Heart right ventricle (tissue), 16 donors: Measurements from ENCODE around the gene STAG3. TPM values are rescaled to one million over a fixed set of nuclear protein-coding genes. Genes with fewer than 3 reads are reported as not detected.
A peak's percentile ranks its signal among the peaks of the same experiment; 100 is the strongest.

Source experiments
- ATAC-seq, 8 donors: fragments of 200-7000 bp; cut with Tn5 transposase; one replicate each; pipeline ENCODE4 v1.9.1; 2020; ENCODE audit warnings: mild to moderate bottlenecking in 8 of 8, moderate library complexity in 8 of 8, moderate number of reproducible peaks in 1 of 8
- DNase-seq, 2 donors: peaks; one replicate each; pipeline ENCODE4 v3.0.0-alpha.2; 2020
- H3K27ac ChIP-seq, 10 donors: fragments of 200-600 bp; sonication (generic) in 2 of 10; one replicate each; pipeline versions ENCODE4 v1.5.0 to v1.8.0; 2020 to 2022; ENCODE audit warnings: mild to moderate bottlenecking in 3 of 10
- H3K27me3 ChIP-seq, 7 donors: fragments of 200-600 bp; one replicate each; pipeline ENCODE4 v1.8.0; 2021 to 2022; ENCODE audit warnings: mild to moderate bottlenecking in 2 of 7
- H3K36me3 ChIP-seq, 9 donors: fragments of 200-600 bp; sonication (generic) in 1 of 9; one replicate each; pipeline versions ENCODE4 v1.5.0 to v1.8.0; 2020 to 2022; ENCODE audit warnings: mild to moderate bottlenecking in 2 of 9
- H3K4me1 ChIP-seq, 9 donors: fragments of 200-600 bp; sonication (generic) in 1 of 9; one replicate each; pipeline versions ENCODE4 v1.5.0 to v1.8.0; 2020 to 2022; ENCODE audit warnings: mild to moderate bottlenecking in 4 of 9
- H3K4me3 ChIP-seq, 10 donors: fragments of 200-600 bp; sonication (generic) in 2 of 10; one replicate each; pipeline versions ENCODE4 v1.5.0 to v1.8.0; 2020 to 2022; ENCODE audit warnings: mild to moderate bottlenecking in 7 of 10, moderate library complexity in 2 of 10
- H3K9me3 ChIP-seq, 11 donors: fragments of 200-600 bp in 10 of 11; sonication (generic) in 2 of 11; one replicate each; pipeline versions ENCODE4 v1.5.0 to v1.8.0; 2013 to 2022; ENCODE audit warnings: mild to moderate bottlenecking in 2 of 11, control low read depth in 1 of 11, moderate library complexity in 1 of 11
- WGBS, 2 donors: extraction: QIAGEN DNeasy Blood & Tissue Kit; methylation state at CpG; one replicate each; pipeline ENCODE4 v1.1.7; 2013; ENCODE audit warnings: inconsistent platforms in 1 of 2; 5-methylcytosine and 5-hydroxymethylcytosine counted together
- intact Hi-C, 10 donors: fragments of 100-400 bp; cut with DNase I; formaldehyde crosslinking; loops; one replicate each; pipeline versions ENCODE4 v1.11.1 to v1.14.2; 2022
- polyA plus RNA-seq, 2 donors: library from polyadenylated mRNA; stranded (reverse); fragments of 200-250 nt; gene quantifications; one replicate each; pipeline ENCODE4 v1.2.3, GENCODE V29; 2013
- total RNA-seq, 10 donors: library from RNA; stranded (reverse); fragmentation: NEBNext Ultra II Directional in 3 of 10; extraction: Animal tissue kit (Norgen Biotek cat#: 25700) in 3 of 10; gene quantifications; one replicate each; pipeline versions ENCODE4 v1.2.1 to v1.2.4, GENCODE V29; 2021 to 2023
- TF ChIP-seq, protein P1 (sequence below), 9 donors: fragments of 200-600 bp; sonication (generic) in 2 of 9; IDR thresholded peaks; one replicate each; pipeline versions ENCODE4 v1.5.0 to v1.8.0; 2021 to 2022; ENCODE audit warnings: antibody characterized with exemption in 9 of 9, mild to moderate bottlenecking in 5 of 9, moderate library complexity in 1 of 9
- donor health status: Arrhythmogenic right ventricular cardiomyopathy.
- donor health status: ischemic (EF 13 %, LVEDD 7.1; RV severe dilation, severe dysfunction).
- donor health status: healthy with polysubstance abuse.
- donor health status: DM: no; HTN: yes; CAD: no.
- donor health status: DM: no; HTN: no; CAD: no.
- donor health status: ischemic (EF 25% LVEDD 6.9; RV normal size, moderate dysfunction).
- donor health status: ischemic (EF 25% LVEDD 5.7; RV mildly dilated, moderate dysfunction).
- donor health status: healthy.
- donor health status: DM: yes; HTN: yes; CAD: no.
- donor health status: Ischemic cardiomyopathy.
- donor health status: ischemic (EF 35%, LVEDD 5.7; RV mildly dilated, moderate dysfunction).
- donor health status: nonischemic (EF 11% LVEDD 7.7; RV severe dilation, severe dysfunction).
- donor health status: DM: yes; HTN: yes; CAD: no.
- donor health status: PGD.
- donor health status: ischemic (EF 29% LVEDD 5.4; RV normal size, mild dysfunction).
- donor health status: nonischemic (EF 23%, LVEDD 6.1; RV moderate dilation, normal function).

The STAG3 gene
- total and polyA plus RNA-seq, 12 donors, result 0.13 to 1.5 (median 0.47) TPM; not detected in 1

- Histone ChIP-seq H3K27me3 (peaks cover 0 to 70% (median 35%) of the 10 kb centered on the region in 7 donors), H3K9me3 (no peaks in the 10 kb centered on the region), H3K4me3 (no peak overlapping the region), H3K4me1 (peaks cover 2 to 40% (median 23%) of the 10 kb centered on the region in 9 donors), H3K36me3 (no peaks in the 10 kb centered on the region), H3K27ac (no peak overlapping the region)
- DNase-seq, result no peak
- no peak for ATAC-seq
- TF ChIP-seq, protein P1, sequence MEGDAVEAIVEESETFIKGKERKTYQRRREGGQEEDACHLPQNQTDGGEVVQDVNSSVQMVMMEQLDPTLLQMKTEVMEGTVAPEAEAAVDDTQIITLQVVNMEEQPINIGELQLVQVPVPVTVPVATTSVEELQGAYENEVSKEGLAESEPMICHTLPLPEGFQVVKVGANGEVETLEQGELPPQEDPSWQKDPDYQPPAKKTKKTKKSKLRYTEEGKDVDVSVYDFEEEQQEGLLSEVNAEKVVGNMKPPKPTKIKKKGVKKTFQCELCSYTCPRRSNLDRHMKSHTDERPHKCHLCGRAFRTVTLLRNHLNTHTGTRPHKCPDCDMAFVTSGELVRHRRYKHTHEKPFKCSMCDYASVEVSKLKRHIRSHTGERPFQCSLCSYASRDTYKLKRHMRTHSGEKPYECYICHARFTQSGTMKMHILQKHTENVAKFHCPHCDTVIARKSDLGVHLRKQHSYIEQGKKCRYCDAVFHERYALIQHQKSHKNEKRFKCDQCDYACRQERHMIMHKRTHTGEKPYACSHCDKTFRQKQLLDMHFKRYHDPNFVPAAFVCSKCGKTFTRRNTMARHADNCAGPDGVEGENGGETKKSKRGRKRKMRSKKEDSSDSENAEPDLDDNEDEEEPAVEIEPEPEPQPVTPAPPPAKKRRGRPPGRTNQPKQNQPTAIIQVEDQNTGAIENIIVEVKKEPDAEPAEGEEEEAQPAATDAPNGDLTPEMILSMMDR (IDR thresholded peaks at IDR 0.05), result no peak
- intact Hi-C loops, result no loop called here
- WGBS, 2 donors, result 91 to 92% methylated on average over 11 of the region's 11 CpGs
Observed at GRCh38 chr7:100170101-100170897, 7.4 kb upstream of the STAG3 start.

- 10 to 14% methylated on average over 52 to 61 of the region's 61 CpGs for WGBS, 2 donors
- Histone ChIP-seq H3K27ac (no peak overlapping the region), H3K9me3 (no peaks in the 10 kb centered on the region), H3K4me1 (peaks cover 2 to 39% (median 23%) of the 10 kb centered on the region in 9 donors), H3K27me3 (peaks cover 0 to 67% (median 33%) of the 10 kb centered on the region in 7 donors), H3K4me3 (peak overlapping the region in 9 of 10 donors; percentile 27 to 48 (median 39)), H3K36me3 (no peaks in the 10 kb centered on the region)
- intact Hi-C loops, result no loop called here
- TF ChIP-seq, protein P1 (IDR thresholded peaks at IDR 0.05), result no peak
- no peak for DNase-seq
- ATAC-seq, result peak in 1 of 8 donors; percentile 12
Observed at GRCh38 chr7:100171087-100171681, 6.5 kb upstream of the STAG3 start.

DNA sequence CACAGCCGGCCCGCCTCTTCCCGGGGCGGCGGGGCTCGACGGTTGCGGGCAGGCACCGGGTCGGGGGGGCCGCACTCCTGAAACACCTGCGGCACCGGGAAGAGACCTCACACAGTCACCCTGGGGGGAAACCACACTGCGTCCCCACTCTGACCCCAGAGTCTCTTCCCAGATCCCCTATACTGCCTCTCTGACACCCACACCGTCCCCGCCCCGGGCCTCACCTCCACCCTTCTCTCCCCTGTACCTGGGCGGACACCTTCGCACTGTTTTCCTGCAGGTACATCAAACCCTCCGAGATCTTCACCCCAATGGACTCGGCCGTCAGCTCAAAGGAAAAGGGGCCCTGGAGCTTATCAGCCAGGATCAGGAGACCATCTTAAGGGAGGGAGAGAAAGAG, 5.9 kb upstream of the STAG3 start:
- Histone ChIP-seq H3K27me3 (peaks cover 0 to 60% (median 27%) of the 10 kb centered on the region in 7 donors), H3K36me3 (no peaks in the 10 kb centered on the region), H3K4me1 (peaks cover 2 to 39% (median 23%) of the 10 kb centered on the region in 9 donors), H3K9me3 (no peaks in the 10 kb centered on the region), H3K4me3 (peak overlapping the region in 9 of 10 donors; percentile 27 to 48 (median 39)), H3K27ac (no peak overlapping the region)
- DNase-seq, result no peak
- WGBS, 2 donors, result 35 to 45% methylated on average over 20 to 22 of the region's 22 CpGs
- ATAC-seq, result no peak
- TF ChIP-seq, protein P1 (IDR thresholded peaks at IDR 0.05), result no peak
- intact Hi-C loops, result no loop called here

DNA sequence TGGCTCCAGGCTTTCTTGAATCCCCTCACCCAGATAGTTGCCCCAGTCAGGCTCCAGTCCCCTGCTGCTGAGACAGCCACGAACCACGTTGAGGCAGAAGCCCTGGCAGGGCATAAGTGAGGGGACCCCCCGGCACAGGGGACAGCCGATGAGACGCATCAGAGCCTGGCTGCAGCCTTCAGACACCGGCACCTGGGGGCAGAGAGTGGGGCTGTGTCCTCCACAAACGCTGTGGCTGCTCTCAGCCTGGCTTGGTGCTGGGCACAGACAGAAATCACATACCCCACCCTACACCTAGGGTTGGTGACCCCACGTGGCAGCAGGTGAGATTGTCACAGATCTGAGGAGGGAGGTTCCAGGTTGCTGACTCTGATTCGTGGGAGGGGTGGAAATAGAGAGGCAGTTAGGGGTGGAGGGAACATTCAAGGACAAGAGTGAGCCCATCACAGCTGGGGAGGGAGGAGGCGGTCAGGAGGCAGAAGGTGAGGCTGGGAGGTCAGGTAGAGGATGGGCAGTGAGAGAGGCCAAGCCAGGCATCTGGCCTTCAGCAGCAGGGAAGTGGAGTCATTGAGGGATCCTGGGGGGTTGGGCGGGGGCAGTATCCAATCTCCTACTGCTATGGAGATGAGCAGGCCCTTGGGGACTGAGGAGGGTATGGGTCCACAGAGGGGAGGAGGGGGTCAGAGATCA, 3.8 kb upstream of the STAG3 start:
- peaks cover 0 to 49% (median 25%) of the 10 kb centered on the region in 7 donors for H3K27me3 ChIP-seq
- ATAC-seq (no peak), DNase-seq (no peak)
- intact Hi-C loops, result no loop called here
- H3K4me3 ChIP-seq, result no peak overlapping the region
- H3K4me1 ChIP-seq, result peaks cover 2 to 32% (median 19%) of the 10 kb centered on the region in 9 donors
- H3K36me3 ChIP-seq, result no peaks in the 10 kb centered on the region
- TF ChIP-seq, protein P1 (IDR thresholded peaks at IDR 0.05), result no peak
- no peak overlapping the region for H3K27ac ChIP-seq
- WGBS, 2 donors, result 93% methylated on average over 11 of the region's 11 CpGs
- H3K9me3 ChIP-seq, result no peaks in the 10 kb centered on the region
